Measurements from ENCODE around the gene WDFY4.

- TF ChIP-seq EZH2 (IDR thresholded peaks at IDR 0.05; ENCODE audit: insufficient read depth, poor library complexity, severe bottlenecking) (no peak), EZH2phosphoT487 (IDR thresholded peaks at IDR 0.05; ENCODE audit: insufficient read depth, low read depth) (no peak)
These were observed 7.0 kb upstream of the WDFY4 start for GRCh38 chr10:48677625-48678024.
